Retina (tissue), 1 donor: ENCODE measurements around the gene NPR1.
"Not testable (repeated sequence)": the region's sequence is repeated elsewhere in the genome, so short reads cannot be mapped to it uniquely, and the experiment has no call there.

ENCODE experiments used
- DNase-seq: peaks from one replicate; pipeline ENCODE4 v3.0.0-alpha.2; 2016

Gene NPR1

DNA sequence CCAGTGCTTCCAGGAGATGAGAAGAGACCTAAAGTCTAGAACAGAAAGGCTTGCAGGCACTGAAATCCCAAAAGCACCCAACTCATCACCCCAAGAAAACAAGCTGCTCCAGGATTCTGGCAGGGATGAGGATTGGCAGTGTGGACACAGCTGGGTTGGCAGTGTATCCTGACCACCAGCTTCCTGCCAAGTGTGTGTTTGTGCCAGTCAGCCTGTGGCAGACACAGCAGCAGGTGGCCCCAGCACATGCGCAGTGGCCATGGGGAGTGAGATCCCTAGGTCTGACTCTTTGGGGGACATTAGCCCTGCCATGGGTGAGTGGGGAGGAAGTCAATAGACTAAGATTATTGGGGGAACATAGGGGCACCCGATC, 28.6 kb upstream of the NPR1 start:
- DNase-seq: no peak

DNA sequence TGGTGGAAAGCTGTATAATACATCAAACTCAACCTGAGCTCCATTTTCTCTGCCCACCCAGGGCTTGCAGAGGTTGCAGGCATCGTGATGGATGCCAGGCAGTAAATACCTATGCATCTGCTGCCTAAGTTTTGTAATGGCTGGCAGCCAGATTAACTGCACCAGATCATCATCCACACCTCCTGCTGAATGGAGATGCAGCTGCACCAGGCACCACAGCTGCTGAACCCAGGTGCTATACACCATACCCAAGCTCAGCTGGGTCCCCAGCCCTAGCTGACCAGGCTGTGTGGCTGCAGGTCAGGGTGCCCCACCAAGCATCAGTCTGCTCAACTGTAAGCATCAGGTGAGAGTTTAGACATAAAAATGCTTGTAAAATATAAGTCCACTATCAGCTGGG, 26.7 kb upstream of the NPR1 start:
- no peak for DNase-seq

DNA sequence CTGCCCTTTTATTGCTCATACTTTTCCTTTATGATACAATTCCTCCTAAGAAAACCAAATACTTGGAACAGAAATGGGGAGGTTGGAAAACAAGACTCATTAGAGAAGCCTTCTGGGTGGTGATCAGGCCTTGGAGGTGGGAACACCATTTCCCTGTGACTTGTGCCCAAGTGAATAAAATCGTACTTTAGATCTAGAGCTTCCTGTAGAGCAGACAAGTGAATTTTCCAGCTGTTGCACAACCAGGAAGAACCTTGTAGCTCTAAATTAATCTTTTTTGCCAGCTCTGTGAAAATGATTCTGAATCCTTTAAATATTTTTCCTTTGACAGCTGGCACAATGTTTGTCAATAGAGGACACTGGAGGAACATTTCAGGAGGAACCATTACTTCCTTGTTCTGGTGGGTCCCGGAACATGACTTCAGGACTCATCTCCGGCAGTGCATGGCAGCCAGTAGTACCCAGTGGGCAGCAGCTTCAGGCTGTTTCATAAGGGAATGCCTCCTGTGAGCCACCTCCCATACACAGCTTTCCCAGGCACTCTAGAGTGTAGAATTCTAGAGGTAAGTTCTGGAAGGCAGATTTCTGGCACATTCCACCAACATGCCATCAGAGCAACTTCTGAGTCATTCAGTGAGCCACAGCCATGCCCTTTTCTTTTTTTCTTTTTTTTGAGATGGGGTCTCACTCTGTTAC, 25.5 kb upstream of the NPR1 start:
- no peak for DNase-seq

DNA sequence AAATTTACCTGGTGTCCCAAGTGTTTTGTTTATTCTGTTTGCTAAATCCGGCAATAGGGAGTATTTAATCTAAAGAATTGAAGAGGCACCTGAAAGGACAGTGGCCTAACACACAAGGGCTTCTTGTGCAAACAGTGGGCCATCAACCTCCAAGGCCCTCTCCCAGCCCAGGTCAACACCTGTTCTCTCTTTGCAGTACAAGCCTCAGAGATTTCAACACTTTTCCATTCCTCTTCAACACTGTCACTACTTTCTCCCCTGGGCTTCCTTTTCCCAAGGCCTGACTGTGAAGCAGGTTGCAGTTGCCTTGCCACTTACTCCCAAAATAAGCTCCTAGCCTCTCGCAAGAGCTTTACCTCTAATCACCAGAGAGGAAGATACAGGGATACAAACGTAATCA, 23.2 kb upstream of the NPR1 start:
- DNase-seq: no peak

DNA sequence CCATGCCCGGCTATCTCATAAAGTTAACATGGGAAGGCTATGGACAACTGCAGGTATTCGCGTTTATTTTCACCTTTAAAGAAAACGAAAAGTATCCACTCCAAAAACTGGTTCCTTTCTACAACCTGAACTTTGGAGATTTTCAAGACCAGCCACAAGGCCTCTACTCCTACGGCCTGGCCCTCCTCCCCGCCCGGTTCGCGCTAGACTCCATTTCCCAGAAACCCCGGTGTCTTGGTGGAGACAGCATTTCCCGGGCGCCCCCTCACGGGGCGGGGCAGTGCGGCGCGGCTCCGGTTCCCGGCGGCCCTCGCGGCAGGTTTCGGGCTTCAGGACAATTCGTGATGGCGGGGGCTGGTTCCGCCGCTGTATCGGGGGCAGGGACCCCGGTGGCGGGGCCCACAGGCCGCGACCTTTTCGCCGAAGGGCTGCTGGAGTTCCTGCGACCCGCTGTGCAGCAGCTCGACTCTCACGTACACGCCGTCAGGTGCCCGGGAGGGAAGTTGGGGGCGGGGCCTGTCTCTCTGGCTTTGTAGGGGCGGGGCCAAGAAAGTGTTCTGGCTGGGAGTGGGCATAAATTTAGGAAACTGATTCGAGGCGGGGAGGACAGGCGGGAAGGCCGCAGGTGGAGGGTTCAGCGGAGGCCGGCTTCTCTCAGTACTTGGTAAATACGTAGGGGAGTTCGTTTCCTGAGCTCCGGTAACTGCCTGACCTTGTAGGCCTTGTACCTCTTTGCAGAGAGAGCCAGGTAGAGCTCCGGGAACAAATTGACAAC, 19.9 kb upstream of the NPR1 start, which contains the start of gene SNAPIN:
SNAPIN (plus strand) TSS at position 304 of the 775 bp plus-strand sequence; CDS start at position 345, 41 bp downstream.
- peak; percentile 96 for DNase-seq

DNA sequence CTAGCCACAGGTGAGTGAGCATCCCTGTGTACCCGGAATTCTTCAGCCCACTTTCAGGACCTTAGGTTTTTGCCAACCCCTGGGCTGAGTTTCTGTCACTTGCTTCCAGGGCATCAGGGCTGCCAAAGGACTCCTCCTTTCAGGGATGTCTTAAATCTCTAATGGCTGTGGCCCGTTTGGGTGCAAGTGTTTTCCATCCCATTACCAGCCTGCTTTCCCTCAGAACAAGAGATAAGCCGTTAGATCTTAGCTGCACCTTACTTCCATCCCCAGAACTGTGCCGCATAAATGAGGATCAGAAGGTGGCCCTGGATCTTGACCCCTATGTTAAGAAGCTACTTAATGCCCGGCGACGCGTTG, 19.3 kb upstream of the NPR1 start:
- no peak for DNase-seq

DNA sequence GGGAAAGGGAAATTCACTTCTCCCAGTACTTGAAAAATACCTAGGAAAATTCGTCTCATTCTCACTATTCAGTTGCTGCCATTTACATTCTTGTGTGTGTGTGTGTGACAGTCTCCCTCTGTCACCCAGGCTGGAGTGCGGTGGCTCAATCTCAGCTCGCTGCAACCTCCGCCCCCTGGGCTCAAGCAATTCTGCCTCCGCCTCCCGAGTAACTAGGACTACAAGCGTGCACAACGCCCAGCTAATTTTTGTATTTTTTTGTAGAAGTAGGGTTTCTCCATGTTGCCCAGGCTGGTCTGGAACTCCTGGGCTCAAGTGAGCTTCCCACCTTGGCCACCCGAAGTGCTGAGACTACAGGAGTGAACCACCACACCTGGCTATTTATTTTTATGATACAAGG, 18.8 kb upstream of the NPR1 start:
- DNase-seq: no peak

DNA sequence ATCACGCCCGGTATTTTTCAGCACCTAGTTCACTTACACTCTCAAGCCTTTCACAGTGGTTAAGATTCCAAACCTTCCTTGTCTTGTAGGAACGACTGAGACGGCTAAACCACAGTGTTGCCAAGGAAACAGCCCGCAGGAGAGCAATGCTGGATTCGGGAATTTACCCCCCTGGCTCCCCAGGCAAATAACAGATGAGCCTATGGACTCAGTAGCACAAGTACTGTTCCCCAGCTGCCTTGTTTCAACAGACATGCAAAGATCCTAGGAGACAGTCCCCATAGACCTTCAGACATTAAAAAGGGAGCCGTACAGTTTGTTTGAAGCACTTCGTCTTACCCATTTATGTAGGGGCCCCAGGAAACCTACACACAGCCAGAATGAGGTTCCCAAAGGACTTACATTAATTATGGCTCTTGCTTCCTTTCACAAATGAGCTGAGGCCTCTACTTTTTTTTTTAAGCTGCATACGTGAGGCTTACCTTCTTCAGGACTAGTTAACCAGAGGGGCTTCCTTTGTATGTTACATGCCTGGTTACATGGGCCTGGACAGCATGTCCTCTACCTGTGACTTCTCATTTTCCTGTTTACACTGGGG, 17.3 kb upstream of the NPR1 start:
- DNase-seq: no peak

DNA sequence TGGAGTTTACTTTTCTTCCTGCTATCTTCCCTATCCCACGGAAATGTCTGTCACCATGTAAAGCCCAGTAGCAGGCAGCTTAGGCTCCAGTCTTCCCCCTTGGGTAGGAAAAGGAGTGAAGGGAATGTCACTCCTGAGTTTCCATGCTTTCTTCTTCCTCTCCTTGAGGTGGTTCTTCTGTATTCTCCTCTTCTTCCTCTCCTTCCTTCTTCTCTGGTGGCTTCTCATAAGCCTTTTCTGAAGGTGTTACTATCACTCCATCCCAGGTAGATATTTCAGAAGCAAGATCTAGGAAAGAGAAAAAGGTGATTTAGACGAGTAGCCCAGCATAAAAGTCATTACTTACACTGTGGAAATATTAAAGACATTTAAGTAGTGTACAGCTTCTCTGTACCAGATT, 16.2 kb upstream of the NPR1 start:
- no peak for DNase-seq

DNA sequence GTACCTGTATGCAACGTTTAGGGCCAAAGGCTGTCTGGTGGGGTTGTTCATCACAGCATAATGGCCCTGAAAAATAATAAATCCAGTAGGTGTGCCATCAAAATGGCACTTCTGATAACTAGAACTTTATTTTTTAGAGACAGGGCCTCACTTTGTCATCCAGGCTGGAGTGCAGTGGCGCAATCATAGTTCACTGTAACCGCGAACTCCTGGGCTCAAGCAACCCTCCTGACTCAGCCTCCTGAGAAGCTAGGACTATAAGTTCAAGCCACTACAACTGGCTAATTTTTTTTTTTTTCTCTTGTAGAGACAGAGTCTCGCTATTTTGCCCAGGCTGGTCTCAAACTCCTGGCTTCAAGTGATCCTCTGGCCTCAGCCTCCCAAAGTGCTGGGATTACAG, 15.3 kb upstream of the NPR1 start:
- DNase-seq: no peak

DNA sequence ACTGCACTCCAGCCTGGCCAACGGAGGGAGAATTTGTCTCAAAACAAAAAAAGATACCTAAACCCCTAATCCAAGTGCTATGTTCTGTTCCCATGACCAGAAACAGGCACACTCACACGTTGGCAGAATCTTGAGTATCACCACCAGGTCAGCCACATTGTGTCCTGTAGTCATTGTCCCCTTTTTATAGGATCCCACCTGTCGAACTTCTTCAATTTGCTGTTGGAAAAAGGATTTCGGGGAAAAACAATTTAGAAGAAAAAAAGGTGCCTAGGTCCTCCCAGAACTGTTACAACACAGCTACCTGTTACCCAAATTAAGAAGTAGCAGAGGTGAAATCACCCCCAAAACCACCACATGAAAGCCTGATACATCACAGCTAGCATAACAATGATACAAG, 11.0 kb upstream of the NPR1 start:
- DNase-seq: no peak

DNA sequence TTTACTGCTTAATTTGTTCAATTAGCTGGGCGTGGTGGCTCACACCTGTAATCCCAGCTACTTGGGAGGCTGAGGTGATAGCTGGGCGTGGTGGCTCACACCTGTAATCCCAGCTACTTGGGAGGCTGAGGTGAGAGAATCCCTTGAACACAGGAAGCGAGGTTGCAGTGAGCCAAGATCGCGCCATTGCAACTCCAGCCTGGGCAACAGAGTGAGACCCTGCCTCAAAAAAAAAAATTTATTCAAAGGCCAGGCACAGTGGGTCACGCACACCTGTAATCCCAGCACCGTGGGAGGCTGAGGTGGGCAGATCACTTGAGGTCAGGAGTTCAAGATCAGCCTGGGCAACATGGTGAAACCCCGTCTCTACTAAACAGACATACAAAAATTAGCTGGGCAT, 9.8 kb upstream of the NPR1 start:
- DNase-seq: not testable (repeated sequence)

DNA sequence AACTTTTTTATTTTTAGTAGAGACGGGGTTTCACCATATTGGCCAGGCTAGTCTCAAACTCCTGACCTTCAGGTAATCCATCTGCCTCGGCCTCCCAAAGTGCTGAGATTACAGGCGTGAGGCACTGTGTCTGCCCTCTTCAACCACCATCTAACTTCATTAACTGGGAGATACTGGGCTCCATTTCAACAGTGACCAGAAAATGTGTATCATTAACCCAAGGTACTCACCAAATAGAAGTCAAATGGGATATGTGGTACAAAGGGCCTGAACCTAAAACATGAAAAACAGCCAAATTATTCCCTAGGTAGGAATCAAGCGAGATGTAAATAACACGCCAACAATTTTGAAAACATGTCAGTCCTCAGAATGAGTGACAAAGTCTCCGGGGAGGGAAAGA, 8.9 kb upstream of the NPR1 start:
- DNase-seq: no peak

DNA sequence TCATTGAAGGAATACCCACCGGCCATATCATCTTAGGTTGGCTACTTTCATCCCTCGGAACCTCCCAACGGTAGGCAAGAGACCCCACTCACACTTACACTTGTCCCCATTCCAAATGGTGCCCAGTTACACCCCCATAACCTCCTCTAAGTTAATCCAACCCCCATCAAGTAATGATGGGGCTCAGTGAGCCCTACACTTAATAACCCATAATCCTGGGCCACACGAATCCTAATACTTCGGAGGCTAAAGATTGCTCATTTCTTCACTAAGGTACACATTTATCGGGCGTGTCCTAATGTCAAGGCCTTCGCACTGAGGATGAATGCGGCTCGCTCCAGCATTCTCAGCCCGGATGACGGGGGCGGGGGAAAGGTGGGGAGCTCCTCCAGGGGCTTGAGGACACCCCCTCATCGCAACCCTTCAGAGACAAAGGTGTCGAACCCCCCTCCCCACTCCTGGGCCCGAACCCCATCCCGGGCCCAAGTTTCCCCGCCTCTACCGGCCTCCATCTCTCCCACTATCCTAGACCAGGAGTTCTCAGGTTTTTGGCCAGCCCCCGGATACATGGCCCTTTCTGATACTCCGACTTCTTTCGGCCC, 8.1 kb upstream of the NPR1 start:
- no peak for DNase-seq

DNA sequence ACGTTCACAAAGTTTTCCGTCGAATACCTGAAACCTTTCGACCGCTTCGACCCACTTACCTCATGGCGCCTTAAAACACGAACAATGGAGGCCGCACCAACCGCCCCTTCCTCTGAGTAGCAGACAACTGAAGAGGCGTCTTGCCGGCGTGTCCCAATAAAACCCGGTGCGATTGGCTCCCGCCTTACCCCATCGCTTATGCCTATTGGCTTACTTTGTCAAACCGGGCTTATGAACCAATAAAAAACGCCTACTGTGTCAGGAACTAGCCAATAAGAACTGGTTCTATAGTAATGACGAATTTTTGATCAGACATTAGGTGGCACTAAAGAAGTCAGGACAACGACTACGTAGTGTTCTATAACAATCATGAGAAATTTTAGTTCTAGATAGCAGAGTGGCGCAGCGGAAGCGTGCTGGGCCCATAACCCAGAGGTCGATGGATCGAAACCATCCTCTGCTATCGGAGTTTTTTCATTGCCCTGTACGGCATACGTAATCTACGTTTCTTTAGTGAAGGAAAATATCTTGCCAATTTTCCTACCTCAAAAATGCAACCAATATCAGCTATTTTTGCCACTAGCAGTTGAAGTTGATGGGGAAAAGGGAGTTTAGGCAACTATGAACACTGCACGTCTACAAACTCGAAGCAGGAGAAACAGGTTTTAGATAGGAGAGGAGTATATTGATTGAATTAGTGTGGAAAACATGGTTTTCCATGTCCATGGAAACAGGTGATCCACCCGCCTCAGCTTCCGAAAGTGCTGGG, 7.4 kb upstream of the NPR1 start, which contains the start of gene ILF2:
ILF2 (minus strand) TSS at position 135 of the 769 bp plus-strand sequence; CDS start at position 64, 71 bp downstream.
- peak; percentile 98 for DNase-seq

DNA sequence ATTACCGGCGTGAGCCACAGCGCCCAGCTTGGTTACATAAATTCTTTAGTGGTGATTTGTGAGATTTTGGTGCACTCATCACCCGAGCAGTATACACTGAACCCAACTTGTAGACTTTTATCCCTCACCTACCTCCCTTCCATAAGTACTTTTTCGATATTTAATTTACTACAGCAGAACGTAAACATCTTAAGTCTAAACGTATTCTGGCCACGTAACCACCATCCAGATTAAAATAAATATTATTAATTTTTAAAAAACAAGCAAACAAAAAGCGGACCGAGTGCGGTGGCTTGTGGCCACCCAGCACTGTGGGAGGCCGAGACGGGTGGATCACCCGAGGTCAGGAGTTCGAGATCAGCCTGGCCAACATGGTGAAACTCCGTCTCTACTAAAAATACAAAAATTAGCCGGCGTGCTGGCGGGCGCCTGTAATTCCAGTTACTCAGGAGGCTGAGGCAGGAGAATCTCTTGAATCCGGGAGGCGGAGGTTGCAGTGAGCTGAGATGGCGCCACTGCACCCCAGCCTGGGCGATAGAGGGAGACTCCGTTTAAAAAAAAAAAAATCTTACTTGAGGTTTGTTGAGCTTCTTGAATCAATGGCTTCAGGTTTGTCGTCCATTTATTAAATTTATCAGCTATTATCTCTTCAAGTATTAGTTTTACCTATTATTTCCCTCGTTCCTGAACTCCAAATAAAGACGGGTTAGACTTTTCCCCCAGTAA, 6.7 kb upstream of the NPR1 start:
- not testable (repeated sequence) for DNase-seq

DNA sequence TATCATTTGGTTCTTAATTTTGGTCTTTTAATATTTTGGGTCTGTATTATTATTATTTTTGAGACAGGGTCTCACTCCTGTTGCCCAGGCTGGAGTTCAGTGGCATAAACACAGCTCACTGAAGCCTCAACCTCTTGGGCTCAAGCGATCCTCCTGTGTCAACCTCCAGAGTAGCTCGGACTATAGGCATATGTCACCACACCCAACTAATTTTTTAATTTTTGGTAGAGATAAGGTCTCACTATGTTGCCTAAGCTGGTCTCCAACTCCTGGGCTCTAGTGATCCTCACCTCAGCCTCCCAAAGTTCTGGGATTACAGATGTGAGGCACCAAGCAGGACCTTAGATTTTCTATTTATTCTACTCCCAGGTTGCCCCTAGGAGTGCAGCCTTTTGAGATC, 5.0 kb upstream of the NPR1 start:
- DNase-seq: no peak

DNA sequence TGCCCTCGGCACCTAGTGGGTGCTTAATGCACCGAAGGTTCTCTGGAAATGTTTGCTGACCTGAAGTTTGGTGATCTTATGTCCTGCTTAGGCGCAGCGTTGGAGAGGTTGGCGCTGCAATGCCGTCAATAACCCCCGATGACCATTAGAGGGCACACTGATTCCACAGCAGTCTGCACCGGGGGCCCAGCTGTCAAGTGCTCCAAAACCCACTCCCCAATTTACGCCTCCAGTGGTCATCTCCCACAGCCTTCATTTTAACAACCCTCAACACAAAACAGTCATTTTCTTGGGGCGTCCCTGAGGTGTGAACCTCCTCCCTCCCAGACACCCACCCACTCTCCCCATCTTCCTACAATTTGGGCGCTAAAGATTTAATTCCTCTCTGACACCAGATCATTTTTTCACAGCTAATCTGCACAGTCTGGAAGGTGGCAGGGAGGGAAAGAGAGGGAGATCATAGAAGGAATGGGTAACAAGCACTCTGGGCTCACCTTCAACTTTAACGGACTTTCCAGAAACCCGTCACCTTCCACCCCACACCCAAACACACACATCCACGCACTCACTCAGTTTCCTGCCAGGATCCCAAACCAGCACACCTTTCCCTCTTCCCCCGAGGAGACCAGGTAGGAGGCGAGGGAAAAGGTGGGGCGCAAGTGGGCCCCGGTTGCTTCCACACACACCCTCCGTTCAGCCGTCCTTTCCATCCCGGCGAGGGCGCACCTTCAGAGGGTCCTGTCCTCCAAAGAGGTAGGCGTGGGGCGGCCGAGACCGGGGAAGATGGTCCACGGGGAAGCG, 570 bp upstream of the NPR1 start:
- DNase-seq: peak; percentile 80

DNA sequence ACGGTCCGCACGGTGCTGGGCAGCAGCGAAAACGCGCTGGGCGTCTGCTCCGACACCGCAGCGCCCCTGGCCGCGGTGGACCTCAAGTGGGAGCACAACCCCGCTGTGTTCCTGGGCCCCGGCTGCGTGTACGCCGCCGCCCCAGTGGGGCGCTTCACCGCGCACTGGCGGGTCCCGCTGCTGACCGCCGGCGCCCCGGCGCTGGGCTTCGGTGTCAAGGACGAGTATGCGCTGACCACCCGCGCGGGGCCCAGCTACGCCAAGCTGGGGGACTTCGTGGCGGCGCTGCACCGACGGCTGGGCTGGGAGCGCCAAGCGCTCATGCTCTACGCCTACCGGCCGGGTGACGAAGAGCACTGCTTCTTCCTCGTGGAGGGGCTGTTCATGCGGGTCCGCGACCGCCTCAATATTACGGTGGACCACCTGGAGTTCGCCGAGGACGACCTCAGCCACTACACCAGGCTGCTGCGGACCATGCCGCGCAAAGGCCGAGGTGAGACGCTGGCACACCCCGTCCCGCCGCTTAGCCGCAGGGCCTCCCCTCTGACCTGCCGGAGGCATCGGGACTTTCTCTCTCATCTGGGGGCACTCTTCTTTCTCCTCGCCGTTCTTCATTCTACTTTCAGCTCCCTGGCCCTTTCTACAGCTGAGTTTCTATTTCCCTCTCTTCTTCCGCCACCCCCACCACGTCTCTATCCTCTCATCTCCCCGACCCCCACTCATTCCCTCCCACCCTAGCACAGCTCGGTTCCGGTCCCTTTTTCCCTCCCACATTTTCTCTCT, 1.0 kb downstream of the NPR1 start:
- DNase-seq: peak; percentile 79

DNA sequence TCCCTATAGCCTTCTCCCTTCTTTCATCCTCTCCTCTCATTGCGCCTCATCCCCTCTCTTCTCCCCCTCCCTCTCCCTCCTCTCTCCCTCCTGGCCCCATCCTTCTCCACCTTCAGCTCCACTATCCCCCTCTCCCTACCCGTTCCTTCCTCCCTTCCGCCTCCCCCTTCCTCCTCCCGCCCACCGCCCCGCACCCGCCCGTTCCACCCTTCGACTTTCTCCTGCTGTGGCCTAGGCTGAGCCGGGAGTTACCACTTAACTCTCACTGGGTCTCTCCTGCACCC, 1.6 kb downstream of the NPR1 start:
- DNase-seq: no peak

DNA sequence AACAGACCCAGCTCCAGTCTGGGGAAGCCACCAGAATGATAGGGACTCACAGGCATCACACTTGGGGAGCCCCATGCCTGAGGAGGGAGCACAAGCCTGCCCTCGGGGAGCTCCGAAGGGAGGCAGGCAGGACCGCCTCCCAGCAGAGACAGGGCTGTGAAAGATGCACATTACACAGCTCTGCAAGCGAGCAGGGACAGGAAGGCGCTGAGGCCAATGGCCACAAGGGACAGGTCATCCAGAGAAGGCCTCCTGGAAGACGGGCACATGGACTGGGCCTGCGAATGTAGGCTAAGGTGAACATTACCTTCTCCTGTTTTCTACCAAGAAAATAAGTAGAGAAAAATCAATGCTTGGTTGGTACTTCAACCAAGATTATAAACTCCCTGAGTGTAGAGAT, 4.2 kb downstream of the NPR1 start:
- DNase-seq: no peak
